Right ventricle myocardium superior (tissue), 1 donor: ENCODE results near the gene TUBGCP4. TPM values are rescaled to one million over a fixed set of nuclear protein-coding genes. Genes with fewer than 3 reads are reported as not detected.

ENCODE experiments used
- ATAC-seq: fragments of 200-7000 bp; cut with Tn5 transposase; one replicate; pipeline ENCODE4 v1.9.1; 2020; ENCODE audit warnings: mild to moderate bottlenecking; ENCODE audit not compliant: poor library complexity
- DNase-seq: peaks from one replicate; pipeline ENCODE4 v3.0.0-alpha.2; 2020
- intact Hi-C: fragments of 100-400 bp; cut with DNase I; formaldehyde crosslinking; loops from one replicate; pipeline ENCODE4 v1.11.2; 2022
- total RNA-seq: library from RNA; stranded (reverse); fragmentation: NEBNext Ultra II Directional; extraction: Animal tissue kit (Norgen Biotek cat#: 25700); gene quantifications from one replicate; pipeline ENCODE4 v1.2.1, GENCODE V29; 2021
- donor health status: DM: no; HTN: yes; CAD: no; lungs with severe emphysema.

The TUBGCP4 gene
- total RNA-seq, 1 donor from 2014 or later: 11.1 TPM

DNA sequence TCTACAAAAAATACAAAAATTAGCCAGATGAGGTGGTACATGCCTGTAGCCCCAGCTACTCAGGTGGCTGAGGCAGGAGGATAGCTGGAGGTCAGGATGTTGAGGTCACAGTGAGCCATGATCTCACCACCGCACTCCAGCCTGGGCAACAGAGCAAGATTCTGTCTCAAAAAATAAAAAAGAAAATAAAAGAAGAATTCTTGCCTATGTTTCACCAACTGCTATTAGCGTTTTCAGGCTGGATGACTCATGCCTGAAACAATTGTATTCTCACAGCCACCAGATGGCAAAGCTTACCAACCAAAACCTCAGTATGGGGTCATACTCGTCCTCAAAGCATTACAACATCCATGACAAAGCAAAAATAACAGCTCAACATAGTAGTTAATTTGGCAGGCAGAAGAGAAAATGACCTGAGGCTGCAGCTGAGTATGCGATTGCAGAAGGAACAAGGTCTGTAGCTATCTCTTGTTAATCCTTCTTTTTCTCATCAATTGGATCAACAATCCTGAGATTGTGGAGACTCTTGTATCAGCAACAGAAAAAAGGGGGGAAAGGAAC, 69.9 kb downstream of the TUBGCP4 start:
- DNase-seq (no peak), ATAC-seq (peak; percentile 95)
- intact Hi-C loops: no loop called here

DNA sequence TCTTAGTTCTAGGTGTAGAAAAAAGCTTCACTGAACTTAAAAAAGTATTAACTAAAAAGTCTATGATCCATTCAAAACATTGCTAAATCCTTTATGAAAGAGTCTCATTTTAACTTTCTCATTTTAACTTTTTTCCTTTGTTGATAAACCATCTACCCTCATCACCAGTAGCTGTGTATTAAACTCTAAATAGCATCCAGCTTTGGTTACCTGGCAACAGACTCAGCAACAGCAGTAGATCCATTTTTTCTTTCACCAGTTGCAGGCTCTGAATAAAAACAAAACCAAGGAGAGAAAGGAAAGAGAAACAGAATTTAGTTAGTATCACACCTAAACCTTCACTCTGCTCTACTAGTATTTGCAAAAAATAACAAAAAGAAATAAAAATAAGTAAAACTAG, 70.4 kb downstream of the TUBGCP4 start:
- ATAC-seq (peak; percentile 60), DNase-seq (no peak)
- intact Hi-C loops: no loop called here

DNA sequence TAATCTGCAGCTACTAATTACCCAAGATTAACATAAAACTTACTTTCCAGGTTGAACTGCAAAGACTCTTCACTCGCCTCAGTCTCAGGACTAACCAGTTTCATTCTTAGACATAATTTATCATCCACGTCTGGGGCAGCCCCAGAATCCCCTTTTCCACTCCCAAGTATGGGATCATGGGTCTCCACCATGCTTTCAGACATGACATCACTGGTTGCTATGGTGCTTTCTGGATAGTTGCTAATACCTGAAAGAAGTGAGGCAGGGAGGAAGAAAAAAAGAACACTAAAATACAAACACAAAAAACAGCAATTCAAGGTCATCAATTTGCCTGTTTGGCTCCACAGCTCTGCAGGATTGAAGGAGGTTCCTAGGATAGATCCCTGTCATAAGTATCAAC, 75.4 kb downstream of the TUBGCP4 start:
- ATAC-seq: no peak
- intact Hi-C loops: no loop called here

DNA sequence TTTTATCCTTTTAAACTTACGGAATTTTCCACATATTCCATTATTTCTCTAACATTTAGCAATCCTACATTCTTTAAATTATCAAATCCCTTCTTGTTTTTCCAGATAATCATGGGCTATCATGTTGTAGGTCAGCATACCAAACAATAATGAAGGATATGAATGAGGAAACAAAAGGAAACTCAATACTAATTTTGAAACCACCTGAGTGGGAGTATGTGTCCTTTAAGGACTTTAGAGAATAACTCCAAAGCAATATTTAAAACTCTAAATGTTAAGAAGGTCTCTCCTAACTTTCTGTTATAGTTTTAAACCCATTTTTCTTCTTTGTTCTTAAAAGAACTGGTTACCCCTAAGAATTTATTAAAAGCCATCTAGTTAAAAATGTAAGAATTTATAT, 79.1 kb downstream of the TUBGCP4 start:
- ATAC-seq (no peak), DNase-seq (no peak)
- intact Hi-C loops: no loop called here

More for the DNA sequence above, 75.4 kb downstream of the TUBGCP4 start:
- no peak for DNase-seq

Other genes starting within 250 kb of the TUBGCP4 start
- 9.4 TPM for gene TMEM62, start 237.5 kb upstream of the TUBGCP4 start, total RNA-seq
- gene CCNDBP1, start 185.7 kb upstream of the TUBGCP4 start, total RNA-seq: 47.7 TPM
- gene EPB42, start 150.1 kb upstream of the TUBGCP4 start, total RNA-seq: 0.24 TPM
- not detected for gene TGM5, start 104.2 kb upstream of the TUBGCP4 start, total RNA-seq
- gene TGM7, start 68.8 kb upstream of the TUBGCP4 start, total RNA-seq: not detected
- 4.8 TPM for gene LCMT2, start 40.5 kb upstream of the TUBGCP4 start, total RNA-seq
- gene ZSCAN29, start 58 bp upstream of the TUBGCP4 start, total RNA-seq: 11.7 TPM
- gene TP53BP1, start 122.1 kb downstream of the TUBGCP4 start, total RNA-seq: 23.7 TPM
- gene MAP1A, start 146.5 kb downstream of the TUBGCP4 start, total RNA-seq: 24.4 TPM
- gene PPIP5K1, start 219.1 kb downstream of the TUBGCP4 start, total RNA-seq: 13.1 TPM
- 0.75 TPM for gene CKMT1B, start 222.9 kb downstream of the TUBGCP4 start, total RNA-seq
- gene STRC, start 247.7 kb downstream of the TUBGCP4 start, total RNA-seq: not detected